Measurements from ENCODE around the gene SND1.

Gene SND1

DNA sequence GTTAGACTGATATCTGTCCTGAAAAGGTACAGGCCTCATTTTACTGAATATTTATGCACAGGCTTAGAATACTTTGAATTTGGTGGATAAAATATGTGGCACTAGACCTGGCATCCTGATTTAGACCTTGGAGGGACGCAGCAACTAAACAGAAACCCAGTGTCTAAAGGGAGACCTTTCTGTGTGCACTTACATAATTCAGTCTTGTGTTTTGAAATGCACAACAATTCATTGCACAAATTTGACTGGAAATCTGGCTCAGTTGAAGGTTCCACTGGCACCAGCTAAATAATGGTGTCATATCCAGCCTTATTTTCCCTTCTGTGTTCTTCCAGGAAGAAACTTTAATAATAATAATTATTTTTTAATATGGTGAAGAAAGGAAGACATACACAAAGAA lies 142.1 kb downstream of the SND1 start:
- Histone ChIP-seq H3K4me3 (no peak overlapping the region), H3K27ac (peak overlapping the region in 1 of 2 donors; percentile 5)
- TF ChIP-seq, protein P1, sequence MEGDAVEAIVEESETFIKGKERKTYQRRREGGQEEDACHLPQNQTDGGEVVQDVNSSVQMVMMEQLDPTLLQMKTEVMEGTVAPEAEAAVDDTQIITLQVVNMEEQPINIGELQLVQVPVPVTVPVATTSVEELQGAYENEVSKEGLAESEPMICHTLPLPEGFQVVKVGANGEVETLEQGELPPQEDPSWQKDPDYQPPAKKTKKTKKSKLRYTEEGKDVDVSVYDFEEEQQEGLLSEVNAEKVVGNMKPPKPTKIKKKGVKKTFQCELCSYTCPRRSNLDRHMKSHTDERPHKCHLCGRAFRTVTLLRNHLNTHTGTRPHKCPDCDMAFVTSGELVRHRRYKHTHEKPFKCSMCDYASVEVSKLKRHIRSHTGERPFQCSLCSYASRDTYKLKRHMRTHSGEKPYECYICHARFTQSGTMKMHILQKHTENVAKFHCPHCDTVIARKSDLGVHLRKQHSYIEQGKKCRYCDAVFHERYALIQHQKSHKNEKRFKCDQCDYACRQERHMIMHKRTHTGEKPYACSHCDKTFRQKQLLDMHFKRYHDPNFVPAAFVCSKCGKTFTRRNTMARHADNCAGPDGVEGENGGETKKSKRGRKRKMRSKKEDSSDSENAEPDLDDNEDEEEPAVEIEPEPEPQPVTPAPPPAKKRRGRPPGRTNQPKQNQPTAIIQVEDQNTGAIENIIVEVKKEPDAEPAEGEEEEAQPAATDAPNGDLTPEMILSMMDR (IDR thresholded peaks at IDR 0.05), result no peak
- no peak for DNase-seq (ENCODE audit: low spot score)

DNA sequence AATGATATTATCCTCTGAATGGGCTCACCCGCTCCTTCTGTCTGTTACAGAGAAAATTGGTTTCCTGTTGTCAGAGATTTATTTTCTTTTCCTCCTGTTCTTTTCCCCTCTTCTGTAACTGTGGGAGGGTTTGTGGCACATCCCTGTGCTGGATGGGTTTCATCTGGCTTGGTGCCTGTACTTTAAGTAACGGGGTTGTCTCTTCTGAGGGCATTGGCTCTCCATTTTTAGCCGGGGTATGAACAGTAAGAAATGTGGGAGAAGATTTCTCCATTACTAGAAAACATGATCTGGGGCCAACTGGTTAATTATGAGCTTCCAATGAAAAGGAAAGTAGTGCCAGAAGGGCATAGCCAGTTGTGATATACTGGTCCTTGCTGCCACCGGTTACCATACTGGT lies 142.6 kb downstream of the SND1 start:
- DNase-seq (ENCODE audit: low spot score), result no peak
- H3K27ac ChIP-seq, result no peak overlapping the region
- H3K4me3 ChIP-seq, result no peak overlapping the region
- TF ChIP-seq, protein P1 (IDR thresholded peaks at IDR 0.05), result no peak

DNA sequence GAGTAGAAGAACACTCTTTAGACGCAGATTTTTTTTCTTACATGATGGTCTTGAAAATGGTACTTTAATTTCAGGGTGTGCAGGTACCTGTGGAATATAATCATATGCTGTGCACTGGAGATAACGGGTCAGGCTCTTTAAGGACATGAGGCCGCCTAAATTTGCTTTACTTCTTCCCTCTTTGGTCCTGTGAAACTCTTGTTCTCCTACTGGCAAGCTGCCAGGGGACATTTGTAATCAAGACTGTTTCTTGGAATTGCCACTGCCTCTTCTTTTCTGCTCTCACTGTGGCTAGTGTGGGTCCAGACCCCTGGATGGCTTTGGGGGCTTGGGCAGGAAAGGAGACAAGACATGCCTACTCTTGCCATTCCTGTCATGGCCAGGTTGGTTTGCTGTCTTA lies 146.0 kb downstream of the SND1 start:
- no peak for DNase-seq (ENCODE audit: low spot score)
- Histone ChIP-seq H3K27ac (no peak overlapping the region), H3K4me3 (no peak overlapping the region)
- TF ChIP-seq, protein P1 (IDR thresholded peaks at IDR 0.05), result no peak

DNA sequence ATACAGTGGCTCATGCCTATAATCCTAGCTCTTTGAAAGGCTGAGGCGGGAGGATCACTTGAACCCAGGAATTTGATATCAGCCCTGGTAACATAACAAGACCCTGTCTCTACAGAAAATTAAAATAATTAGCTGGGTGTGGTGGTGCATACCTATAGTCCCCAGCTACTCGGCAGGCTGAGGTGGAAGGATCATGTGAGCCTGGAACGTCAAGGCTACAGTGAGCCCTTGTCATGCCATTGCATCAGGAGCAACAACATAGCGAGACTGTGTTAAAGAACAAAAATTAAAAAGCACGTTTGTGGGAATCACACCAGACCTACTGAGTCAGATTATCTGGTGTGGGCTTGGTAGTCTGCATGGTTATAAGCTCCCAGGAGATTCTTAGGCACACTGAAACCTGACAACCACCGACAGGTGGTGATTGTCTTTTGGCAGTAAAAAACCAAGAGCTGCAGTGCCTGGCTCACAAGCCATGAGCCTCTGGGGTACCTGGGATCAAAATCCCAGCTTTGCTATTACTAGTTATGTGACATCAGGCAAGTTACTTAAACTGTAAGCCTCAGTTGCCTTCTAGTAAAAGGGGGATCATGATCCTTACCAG lies 146.9 kb downstream of the SND1 start:
- no peak overlapping the region for H3K27ac ChIP-seq
- TF ChIP-seq, protein P1 (IDR thresholded peaks at IDR 0.05), result no peak
- no peak for DNase-seq (ENCODE audit: low spot score)

DNA sequence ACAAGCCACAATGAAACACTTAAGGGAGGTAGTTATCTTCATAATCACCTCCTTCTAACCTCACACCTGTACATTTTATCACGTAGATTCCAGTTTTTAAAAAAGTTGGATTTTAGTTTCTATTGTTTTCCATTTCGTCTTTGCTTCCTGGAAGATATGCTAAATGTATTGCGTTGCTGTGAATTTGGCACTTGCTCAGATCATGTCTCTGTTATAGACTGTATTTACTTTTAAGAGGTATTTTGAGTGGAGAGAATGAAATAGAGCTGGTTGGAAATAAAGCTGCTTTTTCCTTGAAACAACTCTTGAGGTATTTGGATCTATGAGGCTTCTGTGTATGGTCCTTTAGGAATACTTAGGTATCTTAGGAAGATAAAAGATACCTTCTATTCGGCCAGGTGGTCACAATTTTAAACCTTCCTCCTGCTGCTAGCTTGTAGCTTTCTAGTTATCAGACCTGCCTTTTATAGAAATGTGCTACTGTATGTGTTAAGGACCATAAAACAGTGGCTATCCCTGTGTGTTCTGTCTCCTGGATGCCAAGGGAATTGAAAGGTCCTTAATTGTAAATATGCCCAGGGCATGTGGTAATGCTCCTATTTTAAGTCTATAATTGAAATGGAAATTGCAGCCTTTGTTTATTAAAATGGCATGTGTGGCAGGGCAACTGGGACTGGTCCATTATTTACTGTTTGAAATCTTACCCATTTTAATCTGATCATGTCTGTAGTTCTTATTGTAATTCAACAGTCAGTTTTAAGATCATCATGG lies 147.7 kb downstream of the SND1 start:
- DNase-seq (ENCODE audit: low spot score), result no peak
- TF ChIP-seq, protein P1 (IDR thresholded peaks at IDR 0.05), result no peak
- Histone ChIP-seq H3K4me3 (no peak overlapping the region), H3K27ac (no peak overlapping the region)

More for the DNA sequence above, 146.9 kb downstream of the SND1 start:
- no peak overlapping the region for H3K4me3 ChIP-seq

DNA sequence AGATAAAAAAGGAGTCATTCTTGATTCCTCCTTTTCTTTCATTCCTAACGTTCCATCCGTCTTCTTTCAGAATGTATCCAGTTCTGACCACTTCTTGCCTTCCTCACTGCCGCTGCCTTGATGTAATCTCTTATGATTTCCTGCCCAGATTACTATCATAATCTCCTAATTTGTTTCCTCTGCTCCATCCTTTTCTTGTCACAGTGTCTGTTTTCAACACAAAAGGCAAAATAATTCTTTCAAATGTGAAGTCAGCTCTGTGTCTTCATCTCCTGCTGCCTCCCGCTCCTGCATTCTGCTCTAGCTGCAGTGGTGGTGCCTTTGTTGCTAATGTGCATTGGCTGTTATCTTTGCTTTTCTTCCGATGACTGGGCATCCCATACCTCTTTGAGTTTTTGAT lies 150.9 kb downstream of the SND1 start:
- no peak for DNase-seq (ENCODE audit: low spot score)
- TF ChIP-seq, protein P1 (IDR thresholded peaks at IDR 0.05), result no peak
- no peak overlapping the region for H3K4me3 ChIP-seq
- no peak overlapping the region for H3K27ac ChIP-seq

DNA sequence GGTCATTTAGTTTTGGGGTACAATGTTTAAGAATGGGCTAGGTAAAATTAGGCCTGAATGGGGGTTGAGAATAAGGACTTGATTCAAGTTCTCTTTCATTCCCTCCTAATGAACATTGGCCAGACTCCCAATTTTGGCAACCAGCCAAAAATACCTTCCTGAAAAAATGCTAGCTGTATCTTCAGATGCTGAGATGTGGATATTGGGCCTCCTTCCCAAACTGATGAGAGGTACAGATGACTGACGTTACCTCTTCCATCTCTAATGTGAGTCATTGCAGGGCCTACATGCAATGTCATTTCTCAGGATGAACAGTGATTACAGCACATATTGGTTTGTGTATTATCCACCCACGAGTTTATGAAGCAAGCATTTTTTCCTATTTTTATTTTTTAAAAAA lies 151.6 kb downstream of the SND1 start:
- Histone ChIP-seq H3K4me3 (no peak overlapping the region), H3K27ac (no peak overlapping the region)
- no peak for DNase-seq (ENCODE audit: low spot score)
- TF ChIP-seq, protein P1 (IDR thresholded peaks at IDR 0.05), result no peak
